Transverse colon (tissue), 3 donors: ENCODE results near the gene HSD11B2.

Experiments
- CTCF ChIP-seq, 5 experiments: fragments of 200-600 bp in 3 of 5; fragments of 450-650 bp in 2 of 5; sonication (generic) in 3 of 5; IDR thresholded peaks; 1 replicate in 2 of 5; 2 replicates in 3 of 5; pipeline ENCODE4 v1.5.1; 2016 to 2017; ENCODE audit warnings: antibody characterized with exemption in 5 of 5, inconsistent platforms in 3 of 5, mild to moderate bottlenecking in 2 of 5, moderate library complexity in 1 of 5
- EP300 ChIP-seq: sonication (generic); formaldehyde crosslinking; IDR thresholded peaks from one replicate; pipeline ENCODE4 v1.6.1; 2017; ENCODE audit warnings: antibody characterized with exemption, low read depth
- POLR2A ChIP-seq: fragments of 450-650 bp; IDR thresholded peaks from one replicate; pipeline ENCODE4 v1.6.1; 2016; ENCODE audit warnings: antibody characterized with exemption, mild to moderate bottlenecking, moderate library complexity

- TF ChIP-seq CTCF (IDR thresholded peaks at IDR 0.05) (no peak), EP300 (no peak), POLR2A (no peak)
These were observed 13.4 kb upstream of the HSD11B2 start for GRCh38 chr16:67417333-67418061.
